GM19239 (cell line): Measurements from ENCODE around the gene TNFRSF18.

Experiments used
- DNase-seq: peaks from one replicate; pipeline ENCODE4 v3.0.0; 2011; ENCODE audit warnings: low spot score; ENCODE audit not compliant: insufficient read length
- FAIRE-seq: peaks from 2 replicates; lab custom pipeline; 2011; peaks lifted over from hg19 to GRCh38; lab: Jason Lieb, UNC

Gene TNFRSF18

GRCh38 chr1:1157033-1157365 lies 49.4 kb downstream of the TNFRSF18 start:
- no peak for DNase-seq
- no peak for FAIRE-seq

- no peak for DNase-seq
- FAIRE-seq = no peak
Measured at GRCh38 chr1:1156140-1157032, 50.0 kb downstream of the TNFRSF18 start.

GRCh38 chr1:1155258-1155657 lies 51.1 kb downstream of the TNFRSF18 start:
- FAIRE-seq (no peak), DNase-seq (no peak)

- DNase-seq (no peak), FAIRE-seq (no peak)
Measured at GRCh38 chr1:1153874-1154273, 52.5 kb downstream of the TNFRSF18 start.
